Measurements from ENCODE around the gene PAIP2.
"Not testable (repeated sequence)": the region's sequence is repeated elsewhere in the genome, so short reads cannot be mapped to it uniquely, and the experiment has no call there.

The PAIP2 gene

DNA sequence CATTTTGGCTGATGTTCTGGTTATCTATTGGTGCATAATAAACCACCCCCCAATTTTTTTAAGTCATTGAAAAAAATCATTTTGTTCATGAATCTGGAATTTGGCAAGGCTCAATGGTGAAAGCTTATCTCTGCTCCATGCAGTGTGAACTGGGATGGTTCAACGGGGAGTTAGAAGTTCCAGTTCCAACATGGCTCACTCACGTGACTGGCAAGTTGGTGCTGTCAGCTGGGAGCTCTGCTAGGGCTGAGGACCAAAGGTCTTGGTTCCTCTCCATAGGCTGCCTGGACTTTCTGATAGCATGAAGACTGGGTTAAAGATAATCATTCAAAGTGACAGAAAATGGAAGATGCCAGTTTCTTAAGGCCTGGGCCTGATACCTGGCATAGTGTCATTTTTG is 65.3 kb downstream of the PAIP2 start:
- no peak overlapping the region for H3K4me3 ChIP-seq (ENCODE audit: low read length)
- TF ChIP-seq, protein P1, sequence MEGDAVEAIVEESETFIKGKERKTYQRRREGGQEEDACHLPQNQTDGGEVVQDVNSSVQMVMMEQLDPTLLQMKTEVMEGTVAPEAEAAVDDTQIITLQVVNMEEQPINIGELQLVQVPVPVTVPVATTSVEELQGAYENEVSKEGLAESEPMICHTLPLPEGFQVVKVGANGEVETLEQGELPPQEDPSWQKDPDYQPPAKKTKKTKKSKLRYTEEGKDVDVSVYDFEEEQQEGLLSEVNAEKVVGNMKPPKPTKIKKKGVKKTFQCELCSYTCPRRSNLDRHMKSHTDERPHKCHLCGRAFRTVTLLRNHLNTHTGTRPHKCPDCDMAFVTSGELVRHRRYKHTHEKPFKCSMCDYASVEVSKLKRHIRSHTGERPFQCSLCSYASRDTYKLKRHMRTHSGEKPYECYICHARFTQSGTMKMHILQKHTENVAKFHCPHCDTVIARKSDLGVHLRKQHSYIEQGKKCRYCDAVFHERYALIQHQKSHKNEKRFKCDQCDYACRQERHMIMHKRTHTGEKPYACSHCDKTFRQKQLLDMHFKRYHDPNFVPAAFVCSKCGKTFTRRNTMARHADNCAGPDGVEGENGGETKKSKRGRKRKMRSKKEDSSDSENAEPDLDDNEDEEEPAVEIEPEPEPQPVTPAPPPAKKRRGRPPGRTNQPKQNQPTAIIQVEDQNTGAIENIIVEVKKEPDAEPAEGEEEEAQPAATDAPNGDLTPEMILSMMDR (conservative IDR thresholded peaks at IDR 0.05; ENCODE audit: low read length): no peak
- no peak for DNase-seq (ENCODE audit: low read depth)

GRCh38 chr5:139407517-139407916 is 65.9 kb downstream of the PAIP2 start:
- no peak overlapping the region for H3K4me3 ChIP-seq (ENCODE audit: low read length)
- TF ChIP-seq, protein P1 (conservative IDR thresholded peaks at IDR 0.05; ENCODE audit: low read length): no peak

DNA sequence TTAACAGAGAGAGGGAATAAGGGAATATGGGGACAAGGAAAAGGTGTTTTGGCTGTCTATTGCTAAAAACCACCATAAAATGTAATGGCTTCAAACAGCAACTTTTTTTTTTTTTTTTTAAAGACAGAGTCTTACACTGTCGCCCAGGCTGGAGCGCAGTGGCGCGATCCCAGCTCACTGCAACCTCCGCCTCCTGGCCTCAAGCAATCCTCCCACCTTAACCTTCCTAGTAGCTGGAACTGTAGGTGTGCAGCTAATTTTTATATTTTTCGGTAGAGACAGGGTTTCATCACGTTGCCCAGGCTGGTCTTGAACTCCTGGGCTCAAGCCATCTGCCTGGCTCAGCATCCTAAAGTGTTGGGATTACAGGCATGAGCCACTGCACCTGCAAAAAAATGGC is 66.5 kb downstream of the PAIP2 start:
- no peak for DNase-seq (ENCODE audit: low read depth)
- TF ChIP-seq, protein P1 (conservative IDR thresholded peaks at IDR 0.05; ENCODE audit: low read length): no peak
- no peak overlapping the region for H3K4me3 ChIP-seq (ENCODE audit: low read length)

More at GRCh38 chr5:139407517-139407916, 65.9 kb downstream of the PAIP2 start:
- no peak for DNase-seq (ENCODE audit: low read depth)

DNA sequence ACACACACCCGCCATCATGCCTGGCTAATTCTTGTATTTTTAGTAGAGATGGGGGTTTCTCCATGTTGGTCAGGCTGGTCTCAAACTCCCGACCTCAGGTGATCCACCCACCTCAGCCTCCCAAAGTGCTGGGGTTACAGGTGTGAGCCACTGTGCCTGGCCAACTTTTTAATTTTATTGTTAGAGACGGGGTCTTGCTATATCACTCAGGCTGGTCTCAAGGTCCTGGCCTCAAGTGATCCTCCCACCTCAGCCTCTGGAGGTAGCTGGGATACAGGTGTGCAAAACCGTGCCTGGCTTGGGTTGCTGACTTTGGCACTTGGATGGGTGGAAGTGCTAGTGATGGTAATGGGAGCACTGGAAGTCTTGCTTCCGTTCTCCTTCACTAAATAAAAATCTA is 67.5 kb downstream of the PAIP2 start:
- not testable (repeated sequence) for DNase-seq (ENCODE audit: low read depth); H3K4me3 ChIP-seq (ENCODE audit: low read length)

DNA sequence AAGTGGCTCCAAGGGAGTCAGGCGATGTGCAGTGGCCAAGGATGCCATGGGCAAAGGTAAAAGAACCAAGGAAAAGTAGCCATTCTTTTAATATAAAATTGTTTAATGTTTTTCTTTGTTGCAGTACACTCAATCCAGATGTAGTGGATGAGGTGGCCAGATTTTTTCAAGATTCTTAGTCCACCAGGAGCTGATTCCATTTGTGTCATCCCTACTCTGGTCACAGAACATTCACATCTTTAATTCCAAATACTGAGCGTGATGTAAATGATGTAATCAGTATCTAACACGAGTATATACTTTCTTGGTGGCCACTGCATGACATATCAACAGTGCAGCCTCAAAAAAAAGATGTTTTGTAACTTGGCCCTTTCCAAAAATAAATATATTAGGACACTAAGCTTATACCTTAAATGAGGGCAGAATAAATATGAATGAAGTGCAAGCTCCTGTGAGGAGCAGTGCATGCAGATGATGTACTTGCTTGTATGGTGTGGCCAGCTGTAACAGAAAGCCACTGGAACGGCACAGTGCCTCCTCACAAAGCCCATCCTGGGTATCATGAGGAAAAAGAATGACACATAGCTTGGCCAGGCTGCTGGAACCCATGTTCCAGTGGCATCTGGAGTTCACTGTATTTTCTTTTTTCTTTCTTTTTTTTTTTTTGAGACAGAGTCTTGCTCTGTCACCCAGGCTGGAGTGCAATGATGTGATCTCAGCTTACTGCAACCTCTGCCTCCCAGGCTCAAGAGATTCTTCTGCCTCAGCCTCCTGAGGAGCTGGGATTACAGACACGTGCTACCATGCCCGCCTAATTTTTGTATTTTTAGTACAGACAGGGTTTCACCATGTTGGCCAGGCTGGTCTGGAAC is 68.7 kb downstream of the PAIP2 start:
- H3K4me3 ChIP-seq (ENCODE audit: low read length): no peak overlapping the region
- peak; percentile 39 for DNase-seq (ENCODE audit: low read depth)
- TF ChIP-seq, protein P1 (conservative IDR thresholded peaks at IDR 0.05; ENCODE audit: low read length): no peak

DNA sequence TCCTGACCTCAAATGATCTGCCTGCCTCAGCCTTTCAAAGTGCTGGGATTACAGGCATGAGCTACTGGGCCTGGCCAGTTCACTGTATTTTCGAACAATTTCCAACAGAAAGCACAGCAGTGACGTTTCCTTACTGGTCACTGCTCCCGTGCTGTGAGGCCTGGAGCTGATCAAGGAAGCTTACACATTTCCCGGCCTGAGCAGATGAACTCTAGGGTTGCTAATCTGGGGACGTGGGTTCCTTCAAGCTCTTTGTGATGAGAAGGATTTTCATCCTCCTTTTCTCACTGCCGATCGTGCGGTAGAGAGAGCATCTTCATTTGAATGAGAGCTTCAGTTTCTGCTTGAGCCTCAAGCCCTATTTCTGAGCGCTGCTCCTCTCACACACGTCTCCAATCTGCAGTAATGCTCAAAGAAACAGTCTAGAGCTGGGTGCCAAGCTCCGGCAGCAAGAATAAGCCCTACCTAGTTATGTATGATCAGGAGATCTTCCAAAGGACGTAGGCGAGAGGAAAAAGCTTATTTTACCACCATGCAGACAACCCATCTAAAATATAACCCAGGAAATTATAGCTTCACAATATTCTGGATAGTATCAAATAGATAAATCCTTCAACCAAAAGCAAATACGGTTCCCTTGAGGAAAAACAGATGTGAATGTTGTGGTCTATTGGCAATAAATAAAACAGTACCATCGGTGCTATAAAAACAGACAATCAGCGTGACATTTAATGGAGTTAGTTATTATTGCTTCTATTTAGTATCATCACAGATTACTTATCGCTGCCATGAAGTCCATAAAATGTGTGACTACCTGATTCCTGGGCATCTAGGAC is 69.6 kb downstream of the PAIP2 start:
- H3K4me3 ChIP-seq (ENCODE audit: low read length): no peak overlapping the region
- TF ChIP-seq, protein P1 (conservative IDR thresholded peaks at IDR 0.05; ENCODE audit: low read length): no peak
- DNase-seq (ENCODE audit: low read depth): peak; percentile 58

DNA sequence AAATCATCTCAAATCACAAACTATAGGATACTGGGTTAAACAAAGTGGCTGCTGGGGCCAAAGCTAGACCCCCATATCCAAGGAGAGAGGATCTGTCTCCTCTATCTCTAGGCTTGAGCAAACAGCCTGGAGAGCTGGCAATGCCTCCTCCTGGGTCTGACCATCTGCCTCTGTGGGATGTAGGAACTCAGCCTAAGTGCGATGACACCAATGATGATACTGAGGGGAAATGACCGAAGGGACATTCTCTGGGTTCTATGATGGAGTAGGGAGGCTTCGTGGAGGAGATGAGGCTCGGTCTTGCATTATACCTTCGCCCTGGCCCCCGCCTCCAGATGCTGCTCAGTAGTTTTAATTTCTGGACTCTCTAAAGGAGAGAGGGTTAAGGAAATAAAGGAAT is 71.5 kb downstream of the PAIP2 start:
- TF ChIP-seq, protein P1 (conservative IDR thresholded peaks at IDR 0.05; ENCODE audit: low read length): no peak
- DNase-seq (ENCODE audit: low read depth): no peak
- H3K4me3 ChIP-seq (ENCODE audit: low read length): no peak overlapping the region

All from AG10803 (cell line).